Measurements from ENCODE around the gene MRPS11.
"Not testable (repeated sequence)": the region's sequence is repeated elsewhere in the genome, so short reads cannot be mapped to it uniquely, and the experiment has no call there.

The MRPS11 gene

GRCh38 chr15:88454867-88455810, 12.4 kb upstream of the MRPS11 start:
- DNase-seq (ENCODE audit: extremely low read depth in 1 of 2, low read depth in 1 of 2), result peak in 1 of 2 donors; percentile 11

DNA sequence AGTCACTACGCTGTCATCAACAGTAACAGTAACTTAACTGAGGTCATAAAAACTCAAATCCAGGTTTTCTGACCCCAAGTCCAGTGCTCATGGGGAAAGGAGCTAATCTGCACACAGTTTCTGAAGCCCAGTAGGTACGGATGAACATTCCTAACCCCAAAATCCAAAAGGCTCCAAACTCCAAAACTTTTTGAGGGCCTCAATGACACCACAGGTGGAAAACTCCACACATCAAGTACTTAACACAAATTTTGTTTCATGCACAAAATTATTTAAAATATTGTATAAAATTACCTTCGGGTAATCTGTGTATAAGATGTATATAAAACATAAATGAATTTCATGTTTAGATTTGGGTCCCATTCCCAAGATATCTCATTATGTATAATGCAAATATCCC, 10.8 kb upstream of the MRPS11 start:
- DNase-seq (ENCODE audit: extremely low read depth in 1 of 2, low read depth in 1 of 2), result no peak

GRCh38 chr15:88463870-88464532, 3.5 kb upstream of the MRPS11 start:
- DNase-seq (ENCODE audit: extremely low read depth in 1 of 2, low read depth in 1 of 2), result no peak

GRCh38 chr15:88465633-88466224, 1.8 kb upstream of the MRPS11 start:
- DNase-seq (ENCODE audit: extremely low read depth in 1 of 2, low read depth in 1 of 2), result no peak

GRCh38 chr15:88467935-88468528, 524 bp downstream of the MRPS11 start:
- DNase-seq (ENCODE audit: extremely low read depth in 1 of 2, low read depth in 1 of 2), result no peak

DNA sequence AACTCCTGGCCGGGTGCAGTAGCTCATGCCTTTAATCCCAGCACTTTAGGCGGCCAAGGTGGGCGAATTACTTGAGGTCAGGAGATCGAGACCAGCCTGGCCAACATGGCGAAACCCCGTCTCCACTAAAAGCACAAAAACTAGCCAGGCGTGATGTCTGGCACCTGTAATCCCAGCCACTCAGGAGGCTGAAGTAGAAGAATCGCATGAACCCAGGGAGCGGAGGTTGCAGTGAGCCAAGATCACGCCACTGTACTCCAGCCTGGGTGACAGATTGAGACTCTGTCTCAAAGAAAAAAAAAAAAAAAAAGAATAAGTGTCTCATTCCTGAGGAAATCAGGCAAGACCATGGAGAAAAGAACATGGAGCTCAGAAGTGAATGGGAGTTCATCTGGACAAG, 1.2 kb downstream of the MRPS11 start:
- not testable (repeated sequence) for DNase-seq (ENCODE audit: extremely low read depth in 1 of 2, low read depth in 1 of 2)

DNA sequence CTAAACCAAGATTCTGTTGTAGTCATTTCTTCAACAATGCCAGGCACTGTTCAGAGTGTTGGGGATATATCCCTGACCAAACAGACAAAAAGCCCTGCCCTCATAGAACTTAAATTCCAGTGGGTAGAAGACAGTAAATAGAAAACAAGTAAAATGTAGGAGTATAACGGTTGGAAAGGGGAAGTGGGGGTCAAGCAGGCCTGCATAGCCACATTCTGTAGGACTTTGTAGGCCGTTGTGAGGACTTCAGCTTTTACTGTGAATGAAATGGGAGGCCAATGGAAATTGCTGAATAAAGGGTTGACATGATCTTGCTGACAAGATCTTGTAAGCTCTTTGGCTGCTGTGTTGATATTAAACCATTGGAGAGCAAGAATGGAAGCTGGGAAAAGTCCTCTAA, 1.8 kb downstream of the MRPS11 start:
- DNase-seq (ENCODE audit: extremely low read depth in 1 of 2, low read depth in 1 of 2), result no peak

- no peak for DNase-seq (ENCODE audit: extremely low read depth in 1 of 2, low read depth in 1 of 2)
Observed at GRCh38 chr15:88470625-88471372, 3.3 kb downstream of the MRPS11 start.

- no peak for DNase-seq (ENCODE audit: extremely low read depth in 1 of 2, low read depth in 1 of 2)
Observed at GRCh38 chr15:88472225-88472624, 4.7 kb downstream of the MRPS11 start.

- not testable (repeated sequence) for DNase-seq (ENCODE audit: extremely low read depth in 1 of 2, low read depth in 1 of 2)
Observed at GRCh38 chr15:88473661-88474293, 6.3 kb downstream of the MRPS11 start.

DNA sequence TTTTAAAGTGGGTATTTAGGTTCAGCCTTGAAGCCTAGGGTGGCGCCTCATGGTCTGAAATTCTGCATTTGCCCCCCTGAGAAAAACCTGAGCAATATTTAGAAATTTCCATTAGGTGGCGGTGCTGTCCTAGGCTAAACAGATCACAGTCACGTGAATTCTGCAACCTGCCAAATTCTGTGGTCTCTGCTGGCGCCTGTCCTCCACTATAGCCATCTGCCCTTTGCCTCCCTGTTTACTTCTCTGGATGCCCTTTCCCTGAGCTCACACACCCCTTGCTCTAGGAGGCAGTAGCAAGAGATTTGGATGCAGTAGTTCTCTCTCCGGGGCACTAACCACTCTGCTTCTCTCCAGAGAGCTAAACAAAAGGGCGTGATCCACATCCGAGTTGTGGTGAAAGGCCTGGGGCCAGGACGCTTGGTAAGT, 9.1 kb downstream of the MRPS11 start:
- DNase-seq (ENCODE audit: extremely low read depth in 1 of 2, low read depth in 1 of 2), result no peak

GRCh38 chr15:88477126-88477525, 9.6 kb downstream of the MRPS11 start:
- DNase-seq (ENCODE audit: extremely low read depth in 1 of 2, low read depth in 1 of 2), result no peak

- no peak for DNase-seq (ENCODE audit: extremely low read depth in 1 of 2, low read depth in 1 of 2)
Observed at GRCh38 chr15:88477904-88478303, 10.4 kb downstream of the MRPS11 start.

- no peak for DNase-seq (ENCODE audit: extremely low read depth in 1 of 2, low read depth in 1 of 2)
Observed at GRCh38 chr15:88479169-88479568, 11.7 kb downstream of the MRPS11 start.

GRCh38 chr15:88480981-88481380, 13.5 kb downstream of the MRPS11 start:
- DNase-seq (ENCODE audit: extremely low read depth in 1 of 2, low read depth in 1 of 2), result no peak

GRCh38 chr15:88482263-88482662, 14.8 kb downstream of the MRPS11 start:
- DNase-seq (ENCODE audit: extremely low read depth in 1 of 2, low read depth in 1 of 2), result no peak

- DNase-seq (ENCODE audit: extremely low read depth in 1 of 2, low read depth in 1 of 2), result no peak
Observed at GRCh38 chr15:88484682-88485331, 17.3 kb downstream of the MRPS11 start.

GRCh38 chr15:88487178-88487795, 19.8 kb downstream of the MRPS11 start:
- no peak for DNase-seq (ENCODE audit: extremely low read depth in 1 of 2, low read depth in 1 of 2)

Measured in activated CD8-positive, alpha-beta memory T cell treated with anti-CD3 and anti-CD28 coated beads for 1 hour (primary cell).